ENCODE measurements around the gene RBFOX2.
"Not testable (repeated sequence)": the region's sequence is repeated elsewhere in the genome, so short reads cannot be mapped to it uniquely, and the experiment has no call there.

The RBFOX2 gene

DNA sequence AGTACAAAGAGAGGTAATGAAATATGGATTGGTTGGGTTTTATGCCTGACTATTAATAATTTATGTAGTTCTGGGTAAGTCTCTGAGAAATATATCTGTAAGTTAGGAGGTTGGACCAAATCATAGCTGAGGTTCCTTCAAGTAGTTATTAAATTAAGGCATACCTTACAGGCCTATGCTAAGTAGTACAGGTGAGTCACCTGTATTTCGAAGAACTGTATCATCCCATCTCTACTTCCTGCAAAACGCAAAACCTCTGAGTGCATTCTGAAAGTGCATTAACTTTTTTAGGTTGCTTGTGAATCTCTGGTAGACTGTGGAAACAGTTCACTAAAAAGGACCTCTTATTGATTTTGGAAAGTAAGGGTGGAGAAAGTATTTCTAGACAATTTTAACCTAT is 273.9 kb downstream of the RBFOX2 start:
- no peak for DNase-seq

DNA sequence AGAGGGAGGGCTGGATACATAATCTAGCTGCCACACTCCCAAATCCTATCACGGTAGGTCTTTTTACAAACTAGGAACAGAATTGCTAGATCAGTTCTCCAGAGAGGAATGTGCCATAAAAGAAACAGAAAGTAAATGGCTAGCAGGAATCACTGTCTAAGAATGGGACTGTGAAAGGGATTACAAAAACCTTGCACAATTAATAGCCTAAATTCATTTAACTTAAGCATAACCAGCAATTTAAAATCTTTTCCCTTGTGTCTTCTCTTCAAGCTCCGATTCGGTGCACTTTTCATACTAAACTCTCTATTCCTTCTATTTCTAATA is 275.8 kb downstream of the RBFOX2 start:
- DNase-seq, result no peak

DNA sequence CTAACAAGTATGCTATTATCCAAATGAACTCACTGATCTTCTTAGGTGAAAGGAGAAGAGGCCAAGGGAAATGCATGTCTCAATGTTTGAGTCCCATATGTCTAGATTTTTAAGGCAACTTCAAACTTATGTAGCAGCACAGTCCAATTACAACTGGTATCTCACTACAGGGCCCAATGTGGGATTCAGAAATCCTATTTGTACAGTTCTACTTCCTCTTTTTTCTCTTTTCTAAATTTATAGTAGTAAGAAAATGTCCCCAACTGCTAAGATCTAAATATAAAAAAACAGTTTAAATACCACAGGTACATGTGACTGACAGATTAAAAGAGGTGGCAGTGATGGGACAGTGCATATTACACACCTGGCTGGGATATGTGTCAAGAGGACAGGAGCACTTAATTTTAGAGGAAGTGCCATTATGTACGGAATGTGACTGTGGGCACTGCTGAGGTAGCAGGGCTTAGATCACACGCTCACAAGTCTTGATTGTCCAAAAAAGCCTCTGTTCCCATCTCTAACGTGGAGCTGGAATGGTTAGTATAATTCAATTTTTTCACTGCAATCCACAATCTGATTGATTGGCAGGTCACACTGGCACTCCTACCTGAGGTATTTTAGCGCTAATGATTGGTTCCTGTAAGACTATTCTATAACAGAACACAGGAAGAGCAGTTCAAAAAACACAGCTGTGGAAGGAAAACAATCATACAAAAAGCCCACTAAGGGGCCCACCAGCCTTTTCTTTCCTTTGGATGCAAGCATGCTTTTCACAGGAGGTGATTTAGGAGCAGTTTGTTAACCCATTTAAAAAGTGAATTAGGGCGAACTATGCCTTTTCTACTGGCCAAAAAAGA is 276.4 kb downstream of the RBFOX2 start:
- DNase-seq, result no peak

DNA sequence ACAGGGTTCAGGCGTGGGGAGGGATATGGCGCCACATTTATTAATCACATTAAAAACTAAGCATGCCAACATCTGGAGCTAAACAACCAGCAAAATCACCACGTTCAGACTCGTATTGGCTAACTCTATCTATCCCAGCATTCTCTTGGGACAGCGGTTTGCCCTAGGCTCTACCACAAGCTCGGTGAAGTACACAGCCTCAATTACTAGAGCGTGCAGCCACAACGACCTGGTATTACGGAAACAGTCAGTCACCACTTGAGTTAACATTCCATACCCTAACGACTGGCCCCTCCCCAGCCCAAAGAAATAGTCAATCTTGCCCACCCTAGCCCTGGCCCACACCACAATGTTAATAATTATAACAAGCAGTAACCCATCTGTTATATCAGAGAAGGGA is 278.8 kb downstream of the RBFOX2 start:
- DNase-seq, result no peak

DNA sequence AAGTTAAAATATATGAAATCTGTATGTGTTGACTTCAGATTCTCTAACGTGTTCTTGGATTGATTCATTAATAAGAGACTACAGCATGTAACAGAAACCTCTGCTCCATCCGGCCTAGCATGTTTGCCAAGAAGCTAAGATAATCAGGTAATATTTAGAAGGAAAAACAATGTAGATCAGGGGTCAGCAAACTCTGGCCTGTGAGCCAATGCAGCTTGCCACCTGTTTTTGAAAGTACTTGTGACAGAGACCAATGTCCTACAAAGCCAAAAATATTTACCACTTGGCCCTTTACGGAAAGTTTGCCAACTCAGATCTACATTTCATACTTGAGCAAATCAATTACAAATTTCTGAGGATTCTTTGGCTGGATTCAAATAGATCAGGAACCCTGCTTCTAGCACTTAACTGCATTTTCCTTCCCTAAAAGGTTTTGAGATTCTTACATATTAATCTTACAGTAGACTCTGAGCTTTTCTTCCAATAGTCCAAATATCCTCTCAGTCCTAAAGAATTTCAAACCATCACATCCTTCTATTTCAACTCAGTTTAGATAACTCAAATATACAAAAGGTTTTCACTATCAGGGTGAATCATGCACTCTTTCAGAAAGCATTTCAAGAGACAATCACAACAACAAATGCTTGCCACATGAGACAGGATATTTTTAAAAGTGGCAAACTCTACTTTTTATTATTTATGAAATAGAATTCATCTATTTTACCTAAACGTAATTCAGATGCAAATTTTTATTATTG is 281.5 kb downstream of the RBFOX2 start:
- no peak for DNase-seq

DNA sequence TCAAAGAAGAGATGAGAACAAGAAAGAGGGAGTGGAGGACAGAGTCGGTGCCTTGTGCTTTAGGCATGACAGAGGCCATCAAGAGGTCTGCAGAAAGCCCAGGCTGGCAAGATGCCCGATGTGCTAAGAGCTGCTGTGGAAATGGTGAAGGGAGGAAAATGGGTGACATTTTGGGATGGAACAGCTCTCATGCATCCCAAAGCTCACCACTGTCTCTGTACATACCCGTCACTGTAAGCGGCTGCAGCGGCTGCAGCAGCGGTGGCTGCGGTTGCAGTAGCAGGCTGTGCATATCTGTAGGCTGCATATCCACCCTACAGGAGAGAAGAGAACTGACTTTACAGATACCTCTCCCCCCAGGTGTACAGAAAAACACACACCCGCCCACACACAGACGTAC is 282.4 kb downstream of the RBFOX2 start:
- DNase-seq, result no peak

DNA sequence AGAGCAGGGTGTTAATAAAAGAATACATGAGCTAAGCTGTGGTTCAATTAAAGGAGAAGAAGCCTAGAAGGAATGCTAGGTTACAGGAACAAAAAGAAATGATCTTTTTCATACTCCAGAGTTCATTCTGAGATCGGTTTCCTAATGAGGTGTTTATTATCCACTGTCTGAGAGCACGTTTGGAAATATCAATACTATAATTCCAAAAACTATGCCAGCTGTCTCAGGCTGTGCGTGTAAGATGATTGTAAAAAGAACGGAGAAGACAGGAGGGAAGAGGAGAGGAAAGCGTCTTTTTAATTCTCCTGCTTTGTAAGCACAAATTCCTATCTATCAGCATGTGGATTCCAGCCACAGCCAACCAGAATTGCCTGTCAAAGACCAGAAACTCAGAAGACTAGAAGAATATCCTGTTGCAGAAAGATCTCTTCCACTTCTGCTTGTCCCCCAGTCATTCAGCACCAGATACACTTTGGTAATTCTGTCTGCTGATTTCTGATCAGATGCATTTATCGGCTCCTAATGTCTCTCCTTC is 285.2 kb downstream of the RBFOX2 start:
- no peak for DNase-seq

DNA sequence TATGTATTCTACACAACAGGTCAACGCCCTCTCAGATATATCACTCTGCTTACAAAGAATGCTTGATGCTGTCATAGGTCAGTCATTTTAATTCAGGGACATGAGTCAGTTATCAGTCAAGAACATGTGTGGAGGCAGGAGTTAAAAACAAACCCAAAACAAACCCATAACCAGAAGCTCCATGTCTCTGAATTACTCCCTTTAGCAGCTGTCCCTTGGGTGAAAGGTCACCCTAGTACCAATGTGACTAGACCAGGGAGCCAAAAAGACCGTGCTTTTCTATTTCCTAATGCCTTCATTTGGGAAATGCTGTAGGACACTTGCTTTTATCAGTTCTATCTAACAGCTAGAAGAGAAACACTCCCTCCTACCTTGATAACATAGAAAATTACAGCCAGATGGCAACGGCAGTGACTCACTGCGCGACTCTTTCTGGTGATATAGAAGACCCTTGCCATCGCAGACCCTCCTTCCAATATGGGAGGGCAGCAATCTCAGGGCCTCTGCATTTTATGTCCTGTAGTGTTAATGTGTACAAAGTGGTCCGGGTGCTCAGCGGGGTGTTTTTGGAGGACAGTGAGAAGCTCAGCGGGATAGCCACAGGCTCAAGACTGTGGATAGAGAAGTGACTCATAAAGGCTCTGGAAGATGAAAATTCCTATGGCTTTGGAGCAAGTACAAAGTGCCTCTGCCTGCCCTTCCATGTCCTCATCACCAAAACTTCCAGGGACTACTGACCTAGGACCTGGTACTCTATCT is 286.1 kb downstream of the RBFOX2 start:
- no peak for DNase-seq

DNA sequence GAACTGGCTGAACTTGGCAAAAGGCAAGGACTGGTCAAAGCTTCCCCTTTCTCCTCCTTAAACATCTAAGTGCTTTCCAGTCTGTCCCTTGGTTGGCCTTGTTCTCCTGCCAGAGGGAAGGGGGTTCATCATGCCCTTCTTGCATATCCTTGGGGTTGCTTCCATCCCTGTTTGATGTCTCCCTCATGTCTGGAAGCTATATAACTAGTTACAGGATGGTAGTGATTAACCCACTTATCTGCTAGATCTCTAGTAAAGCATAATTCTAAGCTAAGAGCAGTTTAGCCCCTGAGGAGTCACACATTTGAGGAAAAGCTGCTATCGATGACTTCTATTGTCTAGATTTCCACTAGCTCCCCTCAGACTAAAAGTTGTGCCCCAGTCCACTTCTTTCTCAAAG is 288.0 kb downstream of the RBFOX2 start:
- DNase-seq, result no peak

DNA sequence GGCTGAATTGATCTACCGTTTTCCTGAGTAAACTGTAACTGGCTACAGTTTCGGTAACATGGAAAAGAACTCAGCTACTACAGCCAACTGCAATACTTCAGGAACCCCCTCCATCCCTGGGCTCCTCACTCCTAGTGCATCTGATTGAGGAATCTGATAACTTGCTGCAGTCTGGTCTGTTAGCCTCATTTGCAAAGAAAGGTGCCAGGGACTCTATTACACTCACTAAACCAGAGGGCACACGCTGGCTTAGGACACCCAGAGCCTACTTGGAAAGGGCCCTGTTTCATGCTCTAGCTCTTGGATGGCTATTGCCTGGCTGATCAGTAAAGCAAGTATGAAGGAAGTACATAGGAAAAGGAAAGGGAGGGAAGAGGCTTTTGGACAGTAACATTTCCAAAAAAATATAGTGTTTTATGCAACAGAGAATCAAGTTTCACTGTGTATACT is 288.7 kb downstream of the RBFOX2 start:
- no peak for DNase-seq

DNA sequence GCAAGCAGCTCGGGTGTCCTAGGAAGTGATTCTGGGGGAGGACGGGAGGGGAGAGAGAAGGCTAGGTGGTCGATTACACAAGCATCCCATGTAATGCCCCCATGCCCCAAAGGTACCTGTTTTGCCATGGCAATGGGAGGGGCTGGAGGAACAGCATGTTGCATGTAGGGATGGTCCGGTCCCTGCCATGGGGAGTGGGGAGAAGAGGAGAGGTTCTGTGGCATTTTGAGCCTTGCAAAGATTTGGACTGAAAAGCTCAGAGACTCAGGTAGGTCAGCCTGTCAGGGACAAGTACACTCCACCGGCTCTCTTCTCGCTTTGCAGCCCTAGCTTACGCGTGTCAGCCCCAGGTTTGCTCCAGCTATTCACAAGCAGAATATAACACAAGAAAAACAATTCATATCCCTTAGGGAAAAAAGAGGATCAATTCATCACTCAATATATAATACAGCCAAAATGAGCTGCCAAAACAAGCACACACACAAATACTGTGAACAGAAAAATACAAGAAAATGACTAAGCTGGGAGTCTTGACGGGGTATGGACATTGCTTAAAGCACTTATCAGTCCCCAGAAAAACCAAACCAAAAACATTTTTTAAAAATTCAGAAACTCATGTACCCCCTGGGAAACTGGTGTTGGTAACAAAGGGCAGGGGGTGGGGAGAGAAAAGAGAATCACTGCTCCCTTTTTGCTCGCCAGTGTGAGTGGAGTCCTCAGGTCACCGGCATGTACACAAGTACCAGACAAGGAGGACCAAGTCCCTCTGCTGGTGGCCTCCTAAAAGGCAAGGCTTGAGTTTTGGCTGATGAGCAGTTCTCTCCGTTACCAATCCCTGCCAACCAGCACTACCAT is 289.3 kb downstream of the RBFOX2 start:
- no peak for DNase-seq

DNA sequence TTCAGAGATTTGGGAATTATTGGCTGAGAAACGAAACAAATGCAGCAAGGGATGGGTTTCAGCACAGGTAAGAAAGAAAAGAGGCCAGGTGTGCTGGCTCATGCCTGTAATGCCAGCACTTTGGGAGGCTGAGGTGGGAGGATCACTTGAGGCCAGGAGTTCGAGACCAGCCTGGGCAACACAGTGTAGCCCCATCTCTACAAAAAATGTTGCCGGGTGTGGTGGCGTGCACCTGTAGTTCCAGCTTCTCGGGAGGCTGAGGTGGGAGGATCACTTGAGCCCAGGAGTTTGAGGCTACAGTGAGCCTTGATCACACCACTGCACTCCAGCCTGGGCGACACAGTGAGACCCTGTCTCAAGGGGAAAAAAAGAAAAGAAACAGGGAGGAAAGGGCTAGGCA is 290.7 kb downstream of the RBFOX2 start:
- not testable (repeated sequence) for DNase-seq

DNA sequence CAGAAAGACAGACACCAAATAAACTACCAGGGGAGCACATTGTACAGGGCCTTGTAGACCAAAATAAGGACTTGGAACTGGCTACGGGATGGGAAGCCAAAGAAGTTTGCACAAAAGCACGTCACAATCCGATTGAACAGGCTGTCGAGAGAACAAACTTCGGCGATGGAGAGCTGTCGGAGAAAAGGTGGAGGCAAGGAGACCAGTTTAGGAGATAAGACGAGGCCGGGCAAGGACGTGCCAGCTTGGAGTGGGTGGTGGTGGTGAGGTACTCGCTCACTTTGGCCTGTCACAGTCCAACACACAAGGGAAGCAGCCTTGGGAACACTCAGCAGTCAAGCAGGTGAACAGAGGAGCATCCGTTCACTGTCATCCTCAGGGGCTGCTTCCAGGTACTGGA is 291.9 kb downstream of the RBFOX2 start:
- no peak for DNase-seq

DNA sequence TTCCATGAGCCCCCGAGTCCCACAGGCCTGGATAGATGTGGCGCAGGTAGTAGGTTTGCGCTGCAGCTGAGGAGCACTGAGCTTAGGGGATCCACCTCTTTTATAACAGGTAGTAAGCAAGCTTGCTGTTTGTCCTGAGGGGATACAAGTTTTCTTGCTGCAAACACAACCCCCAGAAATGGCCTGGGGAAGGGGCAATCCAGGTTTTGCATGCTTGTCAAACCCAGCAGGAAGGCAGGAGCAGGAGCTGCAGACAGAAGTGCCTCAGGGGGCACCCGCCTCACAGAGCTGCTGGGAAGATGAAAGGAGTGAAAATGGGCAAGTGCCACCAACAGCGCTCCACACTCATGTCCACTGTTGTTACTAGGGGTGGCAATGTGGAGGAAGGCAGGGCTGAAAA is 292.5 kb downstream of the RBFOX2 start:
- DNase-seq, result no peak

DNA sequence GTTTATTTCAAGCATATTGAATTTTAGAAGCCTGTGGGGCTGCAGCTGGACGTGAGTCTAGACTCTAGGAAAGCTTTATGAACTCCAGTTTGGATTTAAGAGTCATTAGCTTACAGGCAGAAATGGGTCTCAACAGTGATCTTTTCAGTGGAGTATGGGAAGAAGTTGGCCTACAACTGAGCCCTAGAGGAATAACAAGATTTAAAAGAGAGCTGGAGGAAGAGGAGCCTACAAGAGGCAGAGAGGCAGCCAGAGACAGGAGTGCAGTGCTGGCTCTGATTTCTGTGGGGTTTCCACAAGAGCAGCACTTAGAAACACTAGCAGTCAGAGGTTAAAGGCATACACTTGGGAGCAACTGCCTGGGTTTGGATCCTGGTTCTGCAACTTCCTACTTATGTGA is 293.1 kb downstream of the RBFOX2 start:
- no peak for DNase-seq

DNA sequence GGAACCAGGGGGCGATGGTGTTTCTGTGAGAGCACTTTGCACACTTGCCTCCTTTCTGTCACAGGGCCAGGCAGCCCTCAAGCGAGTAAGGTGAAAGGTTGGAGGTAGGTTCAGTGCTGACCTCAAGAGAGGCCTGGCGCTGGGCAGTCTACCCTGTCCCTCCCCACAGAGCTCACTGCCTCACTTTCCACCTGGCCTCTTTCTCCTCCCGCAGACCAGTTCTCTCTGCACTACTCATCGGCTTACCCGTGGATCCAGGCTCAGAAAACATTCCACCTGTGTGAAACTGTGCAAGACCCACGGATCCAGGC is 294.2 kb downstream of the RBFOX2 start:
- no peak for DNase-seq

DNA sequence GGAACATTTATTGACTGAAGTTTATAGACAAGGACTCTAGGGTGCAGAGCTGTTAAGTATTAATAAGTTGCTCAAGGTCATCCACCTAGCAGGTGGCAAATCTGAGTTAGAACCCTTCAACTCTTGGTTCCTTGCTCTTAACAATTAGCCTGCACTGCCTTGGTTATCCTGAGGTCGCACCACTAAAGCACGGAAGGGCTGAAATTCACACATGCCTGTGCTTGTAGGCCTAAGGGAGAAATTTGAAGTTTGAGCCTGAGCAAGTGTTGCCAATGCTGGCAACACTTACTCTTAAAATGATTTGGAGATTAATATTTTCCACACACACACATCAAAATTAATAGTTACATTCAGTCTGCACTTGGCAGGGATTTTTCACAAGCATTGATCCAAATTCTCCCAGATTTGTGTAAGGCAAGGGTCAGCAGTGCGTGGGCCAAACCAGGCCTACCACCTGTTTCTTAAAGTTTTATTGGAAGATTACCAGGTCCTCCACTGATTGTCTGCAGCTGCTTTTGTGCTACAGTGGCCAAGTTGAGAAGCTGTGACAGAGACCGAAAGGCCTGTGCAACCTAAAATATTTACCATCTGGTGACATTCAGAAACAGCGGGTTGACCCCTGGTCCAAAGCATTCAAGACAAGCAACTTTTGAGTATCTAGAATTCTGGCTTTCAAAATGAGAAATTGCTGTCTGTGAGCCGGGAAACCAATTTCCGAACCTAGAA is 294.7 kb downstream of the RBFOX2 start:
- no peak for DNase-seq

DNA sequence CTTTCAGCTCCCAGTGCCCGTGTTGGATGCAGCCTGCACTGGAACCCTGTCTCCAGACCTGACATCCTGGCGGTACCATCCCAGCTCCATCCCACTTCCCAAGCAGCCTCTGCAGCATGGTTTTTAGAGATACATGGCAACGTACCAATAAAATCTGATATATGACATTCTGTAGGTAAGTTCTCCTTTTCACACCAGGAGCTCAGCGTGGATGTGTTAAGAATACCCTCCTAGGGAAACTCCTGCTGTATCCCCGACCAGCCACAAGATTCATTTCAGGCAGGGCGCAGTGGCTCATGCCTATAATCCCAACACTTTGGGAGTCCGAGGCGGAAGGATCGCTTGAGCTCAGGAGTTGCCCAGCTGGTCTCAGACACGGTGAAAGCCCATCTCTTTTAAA is 295.6 kb downstream of the RBFOX2 start:
- DNase-seq, result no peak

DNA sequence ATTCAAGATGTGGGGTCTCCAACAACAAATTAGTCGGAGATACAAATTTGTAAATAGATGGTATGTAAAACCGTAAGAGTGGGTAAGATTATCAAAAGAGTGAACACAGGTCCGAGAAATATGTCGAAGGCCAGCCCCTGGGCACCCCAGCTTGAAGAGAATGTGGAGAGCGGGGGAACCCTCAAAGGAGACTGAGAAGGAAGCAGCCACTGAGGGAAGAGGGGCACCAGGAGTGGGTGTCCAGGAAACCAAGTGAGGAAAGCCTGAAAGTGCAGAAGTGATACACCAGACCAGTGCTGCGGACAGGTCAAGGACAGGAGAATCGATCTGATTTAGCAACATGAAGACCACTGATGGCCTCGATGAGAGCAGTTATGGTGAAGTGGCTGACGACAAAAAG is 296.5 kb downstream of the RBFOX2 start:
- DNase-seq, result no peak

DNA sequence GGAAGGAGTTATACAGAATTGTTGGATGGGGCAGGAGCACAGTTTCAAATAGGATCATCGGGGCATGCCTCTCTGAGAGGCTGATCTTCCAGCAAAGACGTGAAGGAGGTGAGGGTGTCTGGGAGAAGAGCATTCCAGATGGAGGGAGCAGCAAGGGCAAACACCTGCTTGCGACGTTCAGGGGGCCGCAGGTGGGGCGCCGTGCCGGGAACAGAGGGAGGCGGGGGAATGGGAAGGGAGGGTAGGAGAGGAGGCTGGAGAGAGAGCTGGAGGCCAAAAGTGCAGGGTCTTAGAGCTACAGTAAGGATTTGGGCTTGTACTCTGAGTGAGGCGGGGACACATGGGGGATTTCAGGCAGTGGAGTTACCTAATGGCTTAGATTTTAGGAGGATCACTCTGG is 297.3 kb downstream of the RBFOX2 start:
- DNase-seq, result no peak

DNA sequence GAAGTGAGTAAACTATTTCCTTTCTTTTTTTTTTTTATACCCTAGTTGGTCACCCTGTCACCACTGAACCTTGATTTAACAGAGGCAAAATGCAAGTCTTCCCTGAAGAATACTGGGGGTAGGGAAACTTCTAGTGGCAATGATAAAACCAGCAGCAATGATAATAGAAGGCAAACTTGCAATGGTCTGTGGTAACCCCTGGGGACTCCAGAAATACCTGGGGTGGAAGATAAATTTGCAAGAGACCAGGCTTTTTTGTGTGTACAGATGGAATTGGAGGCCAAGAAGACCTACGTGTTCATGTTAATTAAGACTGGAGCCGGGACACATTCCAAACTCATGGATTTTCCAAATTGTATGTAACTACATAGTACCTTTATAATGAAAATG is 299.3 kb downstream of the RBFOX2 start:
- no peak for DNase-seq
